ENCODE measurements around the gene ACTMAP.

ACTMAP gene

GRCh38 chr19:40739030-40739839 lies 11.0 kb downstream of the ACTMAP start:
- TF ChIP-seq ZNF70 (CRISPR knock-in tag; IDR thresholded peaks at IDR 0.05) (no peak), BACH2 (CRISPR knock-in tag; IDR thresholded peaks at IDR 0.05; ENCODE audit: borderline replicate concordance) (no peak), ESRRG (CRISPR knock-in tag; IDR thresholded peaks at IDR 0.05) (no peak), GLIS3 (CRISPR knock-in tag; IDR thresholded peaks at IDR 0.05) (no peak), TOX (CRISPR knock-in tag; IDR thresholded peaks at IDR 0.05; ENCODE audit: borderline replicate concordance) (no peak), ZFP30 (CRISPR knock-in tag; IDR thresholded peaks at IDR 0.05) (no peak), CREB5 (CRISPR knock-in tag; IDR thresholded peaks at IDR 0.05; ENCODE audit: low read depth) (no peak), ZFP3 (CRISPR knock-in tag; IDR thresholded peaks at IDR 0.05) (no peak), PATZ1 (CRISPR knock-in tag; IDR thresholded peaks at IDR 0.05; ENCODE audit: borderline replicate concordance) (no peak), ISL1 (CRISPR knock-in tag; IDR thresholded peaks at IDR 0.05) (no peak), TCF4 (CRISPR knock-in tag; IDR thresholded peaks at IDR 0.05; ENCODE audit: borderline replicate concordance) (no peak), ZNF8 (CRISPR knock-in tag; IDR thresholded peaks at IDR 0.05) (no peak), SNAI2 (CRISPR knock-in tag; IDR thresholded peaks at IDR 0.05) (no peak), POU6F1 (CRISPR knock-in tag; IDR thresholded peaks at IDR 0.05; ENCODE audit: borderline replicate concordance, low read depth) (no peak), ARNTL (CRISPR knock-in tag; IDR thresholded peaks at IDR 0.05; ENCODE audit: borderline replicate concordance, low read depth) (no peak), OSR1 (CRISPR knock-in tag; IDR thresholded peaks at IDR 0.05) (no peak), RARB (CRISPR knock-in tag; IDR thresholded peaks at IDR 0.05) (no peak), CSDC2 (CRISPR knock-in tag; IDR thresholded peaks at IDR 0.05) (no peak)
- TF ChIP-seq, protein P1, sequence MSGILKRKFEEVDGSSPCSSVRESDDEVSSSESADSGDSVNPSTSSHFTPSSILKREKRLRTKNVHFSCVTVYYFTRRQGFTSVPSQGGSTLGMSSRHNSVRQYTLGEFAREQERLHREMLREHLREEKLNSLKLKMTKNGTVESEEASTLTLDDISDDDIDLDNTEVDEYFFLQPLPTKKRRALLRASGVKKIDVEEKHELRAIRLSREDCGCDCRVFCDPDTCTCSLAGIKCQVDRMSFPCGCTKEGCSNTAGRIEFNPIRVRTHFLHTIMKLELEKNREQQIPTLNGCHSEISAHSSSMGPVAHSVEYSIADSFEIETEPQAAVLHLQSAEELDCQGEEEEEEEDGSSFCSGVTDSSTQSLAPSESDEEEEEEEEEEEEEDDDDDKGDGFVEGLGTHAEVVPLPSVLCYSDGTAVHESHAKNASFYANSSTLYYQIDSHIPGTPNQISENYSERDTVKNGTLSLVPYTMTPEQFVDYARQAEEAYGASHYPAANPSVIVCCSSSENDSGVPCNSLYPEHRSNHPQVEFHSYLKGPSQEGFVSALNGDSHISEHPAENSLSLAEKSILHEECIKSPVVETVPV (CRISPR knock-in tag; IDR thresholded peaks at IDR 0.05) = no peak
- TF ChIP-seq, protein P2, sequence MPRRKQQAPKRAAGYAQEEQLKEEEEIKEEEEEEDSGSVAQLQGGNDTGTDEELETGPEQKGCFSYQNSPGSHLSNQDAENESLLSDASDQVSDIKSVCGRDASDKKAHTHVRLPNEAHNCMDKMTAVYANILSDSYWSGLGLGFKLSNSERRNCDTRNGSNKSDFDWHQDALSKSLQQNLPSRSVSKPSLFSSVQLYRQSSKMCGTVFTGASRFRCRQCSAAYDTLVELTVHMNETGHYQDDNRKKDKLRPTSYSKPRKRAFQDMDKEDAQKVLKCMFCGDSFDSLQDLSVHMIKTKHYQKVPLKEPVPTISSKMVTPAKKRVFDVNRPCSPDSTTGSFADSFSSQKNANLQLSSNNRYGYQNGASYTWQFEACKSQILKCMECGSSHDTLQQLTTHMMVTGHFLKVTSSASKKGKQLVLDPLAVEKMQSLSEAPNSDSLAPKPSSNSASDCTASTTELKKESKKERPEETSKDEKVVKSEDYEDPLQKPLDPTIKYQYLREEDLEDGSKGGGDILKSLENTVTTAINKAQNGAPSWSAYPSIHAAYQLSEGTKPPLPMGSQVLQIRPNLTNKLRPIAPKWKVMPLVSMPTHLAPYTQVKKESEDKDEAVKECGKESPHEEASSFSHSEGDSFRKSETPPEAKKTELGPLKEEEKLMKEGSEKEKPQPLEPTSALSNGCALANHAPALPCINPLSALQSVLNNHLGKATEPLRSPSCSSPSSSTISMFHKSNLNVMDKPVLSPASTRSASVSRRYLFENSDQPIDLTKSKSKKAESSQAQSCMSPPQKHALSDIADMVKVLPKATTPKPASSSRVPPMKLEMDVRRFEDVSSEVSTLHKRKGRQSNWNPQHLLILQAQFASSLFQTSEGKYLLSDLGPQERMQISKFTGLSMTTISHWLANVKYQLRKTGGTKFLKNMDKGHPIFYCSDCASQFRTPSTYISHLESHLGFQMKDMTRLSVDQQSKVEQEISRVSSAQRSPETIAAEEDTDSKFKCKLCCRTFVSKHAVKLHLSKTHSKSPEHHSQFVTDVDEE (CRISPR knock-in tag; IDR thresholded peaks at IDR 0.05) = no peak
- ATAC-seq = no peak; the same call in 2 of the 3 replicates

DNA sequence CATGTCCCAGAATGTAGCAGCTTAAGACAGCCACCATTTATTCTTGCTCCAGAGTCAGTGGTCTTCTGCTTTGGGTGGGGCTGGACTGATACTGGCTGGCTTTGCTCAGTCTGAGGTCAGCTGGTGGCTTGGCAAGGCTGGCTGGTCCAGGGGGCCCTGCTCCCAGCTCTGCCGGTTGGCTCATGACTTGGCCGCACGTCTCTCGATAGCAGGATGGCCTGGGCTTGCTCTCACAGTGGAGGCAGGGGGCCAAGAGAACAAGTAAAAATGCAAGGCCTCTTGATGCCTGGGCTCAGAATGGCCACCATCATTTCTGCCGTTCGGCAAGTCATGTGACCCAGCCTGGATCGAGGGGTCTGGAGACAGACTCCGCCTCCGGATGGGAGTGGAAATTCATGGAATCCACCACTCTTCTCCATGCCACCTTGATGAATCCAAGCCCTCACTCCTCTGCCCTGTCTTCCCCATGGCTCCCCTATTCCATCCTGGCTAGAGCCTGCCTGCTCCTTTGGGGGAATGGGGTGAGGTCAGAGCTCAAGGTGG lies 13.1 kb downstream of the ACTMAP start:
- ATAC-seq = no peak
- TF ChIP-seq CSDC2 (CRISPR knock-in tag; IDR thresholded peaks at IDR 0.05) (no peak), RARB (CRISPR knock-in tag; IDR thresholded peaks at IDR 0.05) (no peak), ZNF565 (CRISPR knock-in tag; conservative IDR thresholded peaks at IDR 0.05; ENCODE audit: low read depth) (no peak), ZFP30 (CRISPR knock-in tag; IDR thresholded peaks at IDR 0.05) (no peak), GLIS3 (CRISPR knock-in tag; IDR thresholded peaks at IDR 0.05) (no peak), PATZ1 (CRISPR knock-in tag; IDR thresholded peaks at IDR 0.05; ENCODE audit: borderline replicate concordance) (no peak), ARNTL (CRISPR knock-in tag; IDR thresholded peaks at IDR 0.05; ENCODE audit: borderline replicate concordance, low read depth) (no peak), CREB5 (CRISPR knock-in tag; IDR thresholded peaks at IDR 0.05; ENCODE audit: low read depth) (no peak), TCF4 (CRISPR knock-in tag; IDR thresholded peaks at IDR 0.05; ENCODE audit: borderline replicate concordance) (no peak), SNAI2 (CRISPR knock-in tag; IDR thresholded peaks at IDR 0.05) (no peak), ZC3H10 (CRISPR knock-in tag; IDR thresholded peaks at IDR 0.05) (no peak), ZNF8 (CRISPR knock-in tag; IDR thresholded peaks at IDR 0.05) (no peak), POU6F1 (CRISPR knock-in tag; IDR thresholded peaks at IDR 0.05; ENCODE audit: borderline replicate concordance, low read depth) (no peak), ISL1 (CRISPR knock-in tag; IDR thresholded peaks at IDR 0.05) (no peak), ZNF70 (CRISPR knock-in tag; IDR thresholded peaks at IDR 0.05) (no peak), PPARA (CRISPR knock-in tag; IDR thresholded peaks at IDR 0.05; ENCODE audit: borderline replicate concordance) (no peak)

Data from SK-N-SH treated with all-trans-retinoic acid at 6 μM for 48 hours (cell line).